Mucosa of descending colon (tissue), 3 donors: ENCODE data around the gene CLPSL1. TPM values are rescaled to one million over a fixed set of nuclear protein-coding genes. Genes with fewer than 3 reads are reported as not detected.

Source experiments
- ATAC-seq: fragments of 200-7000 bp; cut with Tn5 transposase; one replicate; pipeline ENCODE4 v1.9.1; 2020; ENCODE audit warnings: mild to moderate bottlenecking, moderate library complexity
- DNase-seq, 3 donors: peaks; one replicate each; pipeline ENCODE4 v3.0.0-alpha.2; 2020
- H3K36me3 ChIP-seq: fragments of 200-600 bp; one replicate; pipeline ENCODE4 v1.8.0; 2021; ENCODE audit warnings: low read depth, mild to moderate bottlenecking
- H3K4me1 ChIP-seq: fragments of 200-600 bp; one replicate; pipeline ENCODE4 v1.8.0; 2021; ENCODE audit warnings: low read depth, mild to moderate bottlenecking
- H3K4me3 ChIP-seq: fragments of 200-600 bp; one replicate; pipeline ENCODE4 v1.8.0; 2021; ENCODE audit warnings: mild to moderate bottlenecking
- H3K9me3 ChIP-seq: fragments of 200-600 bp; one replicate; pipeline ENCODE4 v1.8.0; 2021; ENCODE audit warnings: mild to moderate bottlenecking
- intact Hi-C, 2 donors: fragments of 100-400 bp; cut with DNase I in 1 of 2; cut with micrococcal nuclease in 1 of 2; formaldehyde crosslinking; loops; one replicate each; pipeline versions ENCODE4 v1.11.0 to v1.11.1; 2022; cut with DNase I, micrococcal nuclease
- total RNA-seq, 3 donors: library from RNA; stranded (reverse); fragmentation: NEBNext Ultra II Directional in 2 of 3; extraction: Animal tissue kit (Norgen Biotek cat#: 25700) in 2 of 3; gene quantifications; one replicate each; pipeline versions ENCODE4 v1.2.1 to v1.2.4, GENCODE V29; 2021 to 2023
- TF ChIP-seq, protein P1 (sequence below): fragments of 200-600 bp; IDR thresholded peaks from one replicate; pipeline ENCODE4 v1.8.0; 2022; ENCODE audit warnings: antibody characterized with exemption, mild to moderate bottlenecking
- donor health status: DM: no; HTN: no; CAD: no; lungs with moderate emphysema.
- donor health status: DM: no; HTN: no; CAD: no.
- donor health status: DM: no; HTN: yes; CAD: no.

Gene CLPSL1
- total RNA-seq, 3 donors from 2014 or later, result not detected

DNA sequence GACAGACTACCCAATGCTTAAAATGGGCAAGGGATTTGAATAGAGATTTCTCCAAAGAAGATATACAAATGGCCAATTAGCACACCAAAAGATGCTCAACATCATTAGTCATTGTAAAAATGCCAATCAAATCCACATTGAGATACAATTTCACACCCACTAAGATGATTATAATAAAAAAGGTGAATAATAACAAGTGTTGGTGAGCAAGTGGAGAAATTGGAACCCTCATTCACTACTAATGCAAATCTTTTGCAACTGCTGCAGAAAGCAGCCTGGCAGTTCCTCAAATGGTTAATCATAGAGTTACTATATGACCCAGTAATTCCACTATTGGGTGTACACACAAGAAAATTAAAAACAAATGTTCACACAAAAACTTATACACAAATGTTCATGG is 36.7 kb downstream of the CLPSL1 start:
- H3K36me3 ChIP-seq, result no peaks in the 10 kb centered on the region
- H3K4me3 ChIP-seq, result no peak overlapping the region
- ATAC-seq (no peak), DNase-seq (no peak)
- TF ChIP-seq, protein P1, sequence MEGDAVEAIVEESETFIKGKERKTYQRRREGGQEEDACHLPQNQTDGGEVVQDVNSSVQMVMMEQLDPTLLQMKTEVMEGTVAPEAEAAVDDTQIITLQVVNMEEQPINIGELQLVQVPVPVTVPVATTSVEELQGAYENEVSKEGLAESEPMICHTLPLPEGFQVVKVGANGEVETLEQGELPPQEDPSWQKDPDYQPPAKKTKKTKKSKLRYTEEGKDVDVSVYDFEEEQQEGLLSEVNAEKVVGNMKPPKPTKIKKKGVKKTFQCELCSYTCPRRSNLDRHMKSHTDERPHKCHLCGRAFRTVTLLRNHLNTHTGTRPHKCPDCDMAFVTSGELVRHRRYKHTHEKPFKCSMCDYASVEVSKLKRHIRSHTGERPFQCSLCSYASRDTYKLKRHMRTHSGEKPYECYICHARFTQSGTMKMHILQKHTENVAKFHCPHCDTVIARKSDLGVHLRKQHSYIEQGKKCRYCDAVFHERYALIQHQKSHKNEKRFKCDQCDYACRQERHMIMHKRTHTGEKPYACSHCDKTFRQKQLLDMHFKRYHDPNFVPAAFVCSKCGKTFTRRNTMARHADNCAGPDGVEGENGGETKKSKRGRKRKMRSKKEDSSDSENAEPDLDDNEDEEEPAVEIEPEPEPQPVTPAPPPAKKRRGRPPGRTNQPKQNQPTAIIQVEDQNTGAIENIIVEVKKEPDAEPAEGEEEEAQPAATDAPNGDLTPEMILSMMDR, result no peak
- intact Hi-C loops, result no loop called here
- H3K9me3 ChIP-seq, result peaks cover 11% of the 10 kb centered on the region
- no peaks in the 10 kb centered on the region for H3K4me1 ChIP-seq

DNA sequence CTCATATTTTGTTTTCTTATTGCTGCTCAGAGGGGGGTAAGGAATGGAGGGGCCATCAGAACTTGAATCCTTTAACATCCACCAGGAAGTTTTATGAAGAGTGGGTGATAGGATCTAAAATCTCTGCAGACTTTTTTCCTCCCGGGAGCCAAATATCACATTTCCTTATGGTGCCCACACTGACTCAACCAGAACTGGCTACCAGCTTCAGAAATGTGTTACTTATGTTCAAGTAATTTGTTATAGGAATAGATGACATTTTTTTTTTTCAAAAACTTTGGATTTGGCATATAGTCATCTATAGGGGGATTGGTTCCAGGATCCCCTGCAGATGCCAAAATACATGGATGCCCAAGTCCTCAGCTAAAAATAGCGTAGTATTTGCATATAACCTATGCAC is 42.8 kb downstream of the CLPSL1 start:
- Histone ChIP-seq H3K4me1 (no peaks in the 10 kb centered on the region), H3K4me3 (no peak overlapping the region), H3K36me3 (no peaks in the 10 kb centered on the region), H3K9me3 (no peaks in the 10 kb centered on the region)
- no peak for ATAC-seq
- intact Hi-C loops, result no loop called here
- DNase-seq, result no peak
- TF ChIP-seq, protein P1, result no peak

DNA sequence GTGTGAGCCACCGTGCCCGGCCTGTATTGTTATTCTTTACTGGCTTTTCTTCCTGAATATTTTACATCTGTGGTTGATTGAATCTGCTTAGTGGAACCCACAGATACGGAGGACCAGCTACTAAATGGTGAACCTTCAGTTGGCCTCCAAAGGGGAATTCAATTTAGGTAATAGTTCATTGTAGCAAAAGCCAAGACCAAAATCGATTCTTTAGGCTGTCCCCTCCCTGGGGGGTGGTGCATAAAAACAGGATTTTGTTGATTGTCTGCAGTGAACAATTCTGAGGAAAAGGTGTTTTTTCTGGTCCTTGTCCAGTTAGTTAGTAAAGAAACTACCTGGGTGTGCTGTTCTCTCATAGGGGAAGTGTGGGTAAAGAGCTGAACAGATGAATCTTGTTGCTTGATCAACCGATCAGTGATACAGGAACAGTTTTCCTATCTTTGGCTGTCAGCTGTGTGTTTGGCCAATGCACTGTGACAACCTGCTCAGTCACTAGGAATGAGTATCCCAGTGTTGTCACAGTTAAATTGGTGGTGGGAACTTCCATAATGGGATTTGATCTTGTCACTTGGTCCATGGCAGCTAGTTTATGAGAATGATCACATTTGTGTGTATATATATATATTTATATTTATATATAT is 43.9 kb downstream of the CLPSL1 start:
- TF ChIP-seq, protein P1, result no peak
- no peaks in the 10 kb centered on the region for H3K36me3 ChIP-seq
- H3K9me3 ChIP-seq, result no peaks in the 10 kb centered on the region
- ATAC-seq, result no peak
- no peak for DNase-seq
- no peaks in the 10 kb centered on the region for H3K4me1 ChIP-seq
- no peak overlapping the region for H3K4me3 ChIP-seq
- intact Hi-C loops, result no loop called here

DNA sequence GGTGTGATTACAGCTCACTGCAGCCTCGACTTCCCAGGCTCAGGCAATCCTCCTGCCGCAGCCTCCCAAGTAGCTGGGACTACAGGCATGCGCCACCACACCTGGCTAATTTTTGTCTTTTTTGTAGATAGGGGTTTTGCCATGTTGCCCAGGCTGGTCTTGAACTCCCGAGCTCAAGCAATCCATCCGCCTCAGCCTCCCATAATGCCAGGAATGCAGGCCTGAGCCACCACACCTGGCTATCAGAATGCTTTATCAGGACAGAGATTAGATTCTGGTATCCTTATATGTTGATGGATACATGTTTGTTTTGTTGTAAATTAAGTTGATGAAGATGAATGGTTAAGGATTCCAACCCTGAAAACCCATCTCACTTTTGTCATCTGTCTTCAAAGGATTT is 48.5 kb downstream of the CLPSL1 start:
- TF ChIP-seq, protein P1, result no peak
- no peak for DNase-seq

DNA sequence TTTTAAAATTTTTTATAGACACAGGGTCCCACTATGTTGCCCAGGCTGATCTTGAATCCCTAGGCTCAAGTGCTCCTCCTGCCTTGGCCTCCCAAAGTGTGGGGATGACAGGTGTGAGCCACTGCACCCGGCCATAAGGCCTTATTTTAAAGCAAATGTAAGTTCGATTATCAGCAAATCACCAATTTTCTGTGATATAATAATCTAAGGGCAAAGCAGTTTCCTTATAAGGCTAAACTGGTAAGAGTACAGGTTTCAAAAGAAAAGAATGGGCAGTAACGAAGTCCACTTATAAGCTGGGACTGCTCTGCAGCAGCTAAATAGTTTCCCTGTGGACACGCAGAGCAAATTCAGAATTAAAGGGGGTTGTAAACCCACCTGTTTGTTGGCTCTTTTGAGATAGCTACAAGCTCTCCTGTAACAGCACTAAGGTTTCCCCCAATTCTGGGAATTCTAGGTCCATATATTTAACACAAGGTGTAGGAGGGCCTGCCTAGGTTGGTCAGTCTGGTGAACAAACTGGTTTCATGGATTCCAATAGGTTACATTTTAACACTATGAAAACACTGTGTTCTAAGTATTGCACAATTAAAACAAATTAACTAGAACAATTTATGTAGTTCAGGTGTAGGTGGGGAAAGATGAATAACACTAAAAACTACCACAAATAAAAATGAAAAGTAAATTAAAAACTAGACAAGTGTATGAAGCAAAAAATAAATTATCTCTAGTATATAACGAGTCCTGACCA is 50.6 kb downstream of the CLPSL1 start:
- H3K9me3 ChIP-seq, result no peaks in the 10 kb centered on the region
- H3K4me3 ChIP-seq, result no peak overlapping the region
- intact Hi-C loops, result no loop called here
- H3K4me1 ChIP-seq, result no peaks in the 10 kb centered on the region
- no peak for DNase-seq
- TF ChIP-seq, protein P1, result no peak
- no peaks in the 10 kb centered on the region for H3K36me3 ChIP-seq
- ATAC-seq, result peak; percentile 78

More for the DNA sequence above, 48.5 kb downstream of the CLPSL1 start:
- H3K36me3 ChIP-seq, result no peaks in the 10 kb centered on the region
- H3K9me3 ChIP-seq, result no peaks in the 10 kb centered on the region
- intact Hi-C loops, result no loop called here
- no peak for ATAC-seq
- H3K4me1 ChIP-seq, result no peaks in the 10 kb centered on the region
- no peak overlapping the region for H3K4me3 ChIP-seq
